ENCODE measurements around the gene PTCD2. TPM values are rescaled to one million over a fixed set of nuclear protein-coding genes. Genes with fewer than 3 reads are reported as not detected.

PTCD2 gene
- total RNA-seq, 2 donors from 2014 or later = 4.4 to 7.8 TPM

- Histone ChIP-seq H3K9ac (ENCODE audit: low read depth in 2 of 2, low read length in 2 of 2) (no peak overlapping the region), H3K9me3 (no peaks in the 10 kb centered on the region), H3K27me3 (no peaks in the 10 kb centered on the region), H3K4me1 (no peaks in the 10 kb centered on the region), H3K4me3 (no peak overlapping the region), H3K36me3 (no peaks in the 10 kb centered on the region), H3K27ac (no peak overlapping the region)
- intact Hi-C loops (cut with DNase I) = no loop called here
- DNase-seq = no peak
- no peak for TF ChIP-seq CTCF (IDR thresholded peaks at IDR 0.05)
These were observed 6.1 kb downstream of the PTCD2 start for GRCh38 chr5:72326306-72326649.

GRCh38 chr5:72328172-72328571, 8.0 kb downstream of the PTCD2 start:
- Histone ChIP-seq H3K9ac (ENCODE audit: low read depth in 2 of 2, low read length in 2 of 2) (no peak overlapping the region), H3K4me1 (no peaks in the 10 kb centered on the region), H3K36me3 (no peaks in the 10 kb centered on the region), H3K4me3 (no peak overlapping the region), H3K27ac (no peak overlapping the region), H3K27me3 (no peaks in the 10 kb centered on the region), H3K9me3 (no peaks in the 10 kb centered on the region)
- TF ChIP-seq CTCF (IDR thresholded peaks at IDR 0.05) = no peak
- intact Hi-C loops (cut with DNase I) = no loop called here
- DNase-seq = no peak

- no peak for TF ChIP-seq CTCF (IDR thresholded peaks at IDR 0.05)
These were observed 10.5 kb downstream of the PTCD2 start for GRCh38 chr5:72330712-72331111.

GRCh38 chr5:72337159-72337558, 17.0 kb downstream of the PTCD2 start:
- H3K9me3 ChIP-seq = no peaks in the 10 kb centered on the region
- H3K4me1 ChIP-seq = no peaks in the 10 kb centered on the region
- H3K36me3 ChIP-seq = no peaks in the 10 kb centered on the region
- DNase-seq = no peak
- no peak overlapping the region for H3K4me3 ChIP-seq
- no peaks in the 10 kb centered on the region for H3K27me3 ChIP-seq
- TF ChIP-seq CTCF (IDR thresholded peaks at IDR 0.05) = no peak
- intact Hi-C loops (cut with DNase I) = no loop called here
- H3K27ac ChIP-seq = no peak overlapping the region
- no peak overlapping the region for H3K9ac ChIP-seq (ENCODE audit: low read depth in 2 of 2, low read length in 2 of 2)

More at GRCh38 chr5:72330712-72331111, 10.5 kb downstream of the PTCD2 start:
- no peak overlapping the region for H3K9ac ChIP-seq (ENCODE audit: low read depth in 2 of 2, low read length in 2 of 2)
- no peaks in the 10 kb centered on the region for H3K27me3 ChIP-seq
- H3K36me3 ChIP-seq = no peaks in the 10 kb centered on the region
- no peaks in the 10 kb centered on the region for H3K4me1 ChIP-seq
- intact Hi-C loops (cut with DNase I) = no loop called here
- DNase-seq = no peak
- no peak overlapping the region for H3K27ac ChIP-seq
- H3K4me3 ChIP-seq = no peak overlapping the region
- H3K9me3 ChIP-seq = no peaks in the 10 kb centered on the region

GRCh38 chr5:72338689-72339209, 18.6 kb downstream of the PTCD2 start:
- no peak for DNase-seq
- H3K4me1 ChIP-seq = no peaks in the 10 kb centered on the region
- H3K27ac ChIP-seq = no peak overlapping the region
- TF ChIP-seq CTCF (IDR thresholded peaks at IDR 0.05) = no peak
- no peak overlapping the region for H3K4me3 ChIP-seq
- H3K9ac ChIP-seq (ENCODE audit: low read depth in 2 of 2, low read length in 2 of 2) = no peak overlapping the region
- no peaks in the 10 kb centered on the region for H3K9me3 ChIP-seq
- H3K36me3 ChIP-seq = no peaks in the 10 kb centered on the region
- H3K27me3 ChIP-seq = no peaks in the 10 kb centered on the region
- intact Hi-C loops (cut with DNase I) = no loop called here

GRCh38 chr5:72346398-72346797, 26.2 kb downstream of the PTCD2 start:
- intact Hi-C loops (cut with DNase I) = no loop called here
- DNase-seq = no peak
- no peaks in the 10 kb centered on the region for H3K27me3 ChIP-seq
- no peaks in the 10 kb centered on the region for H3K9me3 ChIP-seq
- H3K36me3 ChIP-seq = no peaks in the 10 kb centered on the region
- TF ChIP-seq CTCF (IDR thresholded peaks at IDR 0.05) = no peak
- no peak overlapping the region for H3K9ac ChIP-seq (ENCODE audit: low read depth in 2 of 2, low read length in 2 of 2)
- no peak overlapping the region for H3K4me3 ChIP-seq
- no peaks in the 10 kb centered on the region for H3K4me1 ChIP-seq
- H3K27ac ChIP-seq = no peak overlapping the region
